HepG2 (cell line): ENCODE measurements around the gene EFNA3. TPM values are rescaled to one million over a fixed set of nuclear protein-coding genes. Genes with fewer than 3 reads are reported as not detected.
A peak's percentile ranks its signal among the peaks of the same experiment; 100 is the strongest.

ENCODE experiments used
- ATF7 ChIP-seq, 2 experiments: fragments of 450-650 bp in 1 of 2; sonication (generic) in 1 of 2; formaldehyde crosslinking in 1 of 2; IDR thresholded peaks; 2 replicates each; pipeline versions ENCODE4 v1.4.0 to v1.6.1; 2016 to 2020; ENCODE audit warnings: antibody characterized with exemption in 1 of 2, mild to moderate bottlenecking in 1 of 2, missing genetic modification reagents in 1 of 2
- GPN1 ChIP-seq: sonication (generic); formaldehyde crosslinking; IDR thresholded peaks from 2 replicates; pipeline ENCODE4 v1.5.1; 2020; ENCODE audit warnings: missing genetic modification reagents, borderline replicate concordance
- HNRNPL ChIP-seq: fragments of 200-400 bp; formaldehyde crosslinking; IDR thresholded peaks from 2 replicates; pipeline ENCODE4 v1.6.1; 2017; ENCODE audit warnings: mild to moderate bottlenecking, low read depth, low read length
- NFKBIZ ChIP-seq: IDR thresholded peaks from 2 replicates; pipeline ENCODE4 v1.6.1; 2018; ENCODE audit warnings: missing genetic modification reagents, missing compliant biosample characterization
- RXRB ChIP-seq: IDR thresholded peaks from 2 replicates; pipeline ENCODE4 v1.6.1; 2016; ENCODE audit warnings: borderline replicate concordance, missing genetic modification reagents, missing compliant biosample characterization
- ZNF367 ChIP-seq: sonication (generic); formaldehyde crosslinking; IDR thresholded peaks from 2 replicates; pipeline ENCODE4 v1.4.0; 2020; ENCODE audit warnings: missing genetic modification reagents, borderline replicate concordance
- ZSCAN30 ChIP-seq: sonication (generic); formaldehyde crosslinking; IDR thresholded peaks from 2 replicates; pipeline ENCODE4 v1.5.0; 2020; ENCODE audit warnings: mild to moderate bottlenecking, missing genetic modification reagents
- polyA plus RNA-seq, 8 experiments: library from polyadenylated mRNA; depleted of rRNA in 3 of 8; stranded (reverse) in 7 of 8; unstranded in 1 of 8; fragments of >200 nt; fragmentation: Illumina TruSeq in 4 of 8; extraction: Trizol in 4 of 8; gene quantifications; 2 replicates each; pipeline versions ENCODE4 v1.2.1 to v1.2.3, GENCODE V29; 2011 to 2016; ENCODE audit warnings: low read depth in 4 of 8, missing spikeins in 1 of 8, mixed read lengths in 1 of 8; ENCODE audit not compliant: insufficient read depth in 1 of 8
- total RNA-seq, 5 experiments: library from RNA; depleted of rRNA; stranded (reverse); fragments of >200 nt; fragmentation: Illumina TruSeq; extraction: Trizol; gene quantifications; 2 replicates each; pipeline ENCODE4 v1.2.3, GENCODE V29; 2016; ENCODE audit warnings: low read depth in 1 of 5
- TF ChIP-seq, protein P1 (sequence below): sonication (generic); formaldehyde crosslinking; IDR thresholded peaks from 2 replicates; pipeline ENCODE4 v1.4.0; 2020; ENCODE audit warnings: missing genetic modification reagents
- TF ChIP-seq, protein P2 (sequence below): sonication (generic); formaldehyde crosslinking; IDR thresholded peaks from 2 replicates; pipeline ENCODE4 v1.9.0; 2022; ENCODE audit warnings: missing genetic modification reagents, mild to moderate bottlenecking, borderline replicate concordance

EFNA3 gene
- total and polyA plus RNA-seq, 2 of the 13 experiments (the other 11 are each of a cell fraction or from before 2014, with no cell fraction given), result 1.0 to 5.7 TPM

DNA sequence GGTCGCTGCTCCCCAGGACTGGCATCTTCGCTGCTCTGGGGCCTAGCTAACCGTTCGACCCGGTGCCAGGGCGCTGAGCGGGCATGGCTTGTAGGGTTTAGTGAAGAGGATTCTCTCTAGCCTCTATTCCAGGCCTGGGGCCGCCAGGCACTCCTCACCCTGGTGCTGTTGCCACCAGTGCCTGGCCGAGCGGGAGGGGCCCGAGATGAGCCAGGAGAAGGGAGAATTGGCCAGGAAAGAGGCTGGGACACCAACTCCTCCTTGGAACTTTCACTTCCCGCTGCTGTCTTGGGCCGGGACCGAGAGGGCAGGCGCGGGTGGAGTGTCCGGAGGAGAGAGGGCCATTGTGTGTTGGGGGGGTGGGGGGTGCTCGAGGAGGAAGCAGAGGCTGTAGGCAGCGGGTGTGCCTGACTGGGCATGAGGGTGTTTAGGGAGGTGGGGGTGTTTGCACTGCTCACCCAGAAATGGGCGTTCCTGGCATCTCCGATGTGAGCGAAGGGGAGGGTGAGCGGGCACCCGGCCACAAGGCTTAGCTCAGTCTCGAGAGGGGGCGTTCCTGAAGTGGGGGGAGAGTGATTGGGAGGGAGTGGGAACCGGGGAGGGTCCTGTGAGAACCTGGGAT lies 26.7 kb upstream of the EFNA3 start (continued):
- TF ChIP-seq RXRB (no peak), ZNF367 (no peak), ZSCAN30 (CRISPR knock-in tag) (no peak), NFKBIZ (CRISPR knock-in tag) (no peak), GPN1 (CRISPR knock-in tag) (no peak), ATF7 (IDR thresholded peaks at IDR 0.05) (no peak), ATF7 (CRISPR knock-in tag; IDR thresholded peaks at IDR 0.05) (0 out of 2 replicates have a peak, but pooled peaks have one; percentile 15), HNRNPL (peak; percentile 77; the same call in 1 of the 2 replicates)
- TF ChIP-seq, protein P1, sequence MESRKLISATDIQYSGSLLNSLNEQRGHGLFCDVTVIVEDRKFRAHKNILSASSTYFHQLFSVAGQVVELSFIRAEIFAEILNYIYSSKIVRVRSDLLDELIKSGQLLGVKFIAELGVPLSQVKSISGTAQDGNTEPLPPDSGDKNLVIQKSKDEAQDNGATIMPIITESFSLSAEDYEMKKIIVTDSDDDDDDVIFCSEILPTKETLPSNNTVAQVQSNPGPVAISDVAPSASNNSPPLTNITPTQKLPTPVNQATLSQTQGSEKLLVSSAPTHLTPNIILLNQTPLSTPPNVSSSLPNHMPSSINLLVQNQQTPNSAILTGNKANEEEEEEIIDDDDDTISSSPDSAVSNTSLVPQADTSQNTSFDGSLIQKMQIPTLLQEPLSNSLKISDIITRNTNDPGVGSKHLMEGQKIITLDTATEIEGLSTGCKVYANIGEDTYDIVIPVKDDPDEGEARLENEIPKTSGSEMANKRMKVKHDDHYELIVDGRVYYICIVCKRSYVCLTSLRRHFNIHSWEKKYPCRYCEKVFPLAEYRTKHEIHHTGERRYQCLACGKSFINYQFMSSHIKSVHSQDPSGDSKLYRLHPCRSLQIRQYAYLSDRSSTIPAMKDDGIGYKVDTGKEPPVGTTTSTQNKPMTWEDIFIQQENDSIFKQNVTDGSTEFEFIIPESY (CRISPR knock-in tag), result no peak
- TF ChIP-seq, protein P2, sequence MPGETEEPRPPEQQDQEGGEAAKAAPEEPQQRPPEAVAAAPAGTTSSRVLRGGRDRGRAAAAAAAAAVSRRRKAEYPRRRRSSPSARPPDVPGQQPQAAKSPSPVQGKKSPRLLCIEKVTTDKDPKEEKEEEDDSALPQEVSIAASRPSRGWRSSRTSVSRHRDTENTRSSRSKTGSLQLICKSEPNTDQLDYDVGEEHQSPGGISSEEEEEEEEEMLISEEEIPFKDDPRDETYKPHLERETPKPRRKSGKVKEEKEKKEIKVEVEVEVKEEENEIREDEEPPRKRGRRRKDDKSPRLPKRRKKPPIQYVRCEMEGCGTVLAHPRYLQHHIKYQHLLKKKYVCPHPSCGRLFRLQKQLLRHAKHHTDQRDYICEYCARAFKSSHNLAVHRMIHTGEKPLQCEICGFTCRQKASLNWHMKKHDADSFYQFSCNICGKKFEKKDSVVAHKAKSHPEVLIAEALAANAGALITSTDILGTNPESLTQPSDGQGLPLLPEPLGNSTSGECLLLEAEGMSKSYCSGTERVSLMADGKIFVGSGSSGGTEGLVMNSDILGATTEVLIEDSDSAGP (CRISPR knock-in tag), result peak; percentile 41; the same call in 1 of the 2 replicates
